B cell (primary cell): Measurements from ENCODE around the gene B3GLCT. TPM values are rescaled to one million over a fixed set of nuclear protein-coding genes. Genes with fewer than 3 reads are reported as not detected.

Source experiments
- ATAC-seq: fragments of 200-7000 bp; cut with Tn5 transposase; one replicate; pipeline ENCODE4 v1.10.0; 2021; ENCODE audit warnings: low read depth, mild to moderate bottlenecking, moderate number of reproducible peaks, moderate library complexity
- CTCF ChIA-PET: fragments of 350-600 bp; sonication (Branson Sonifier 250); formaldehyde crosslinking; loops from one replicate; lab custom pipeline; 2021; ENCODE audit warnings: antibody characterized with exemption, inconsistent platforms; lab: Charles Lee
- POLR2A ChIA-PET: fragments of 350-600 bp; sonication (Branson Sonifier 250); formaldehyde crosslinking; loops from one replicate; lab custom pipeline; 2021; ENCODE audit warnings: antibody characterized with exemption; lab: Charles Lee
- DNase-seq: peaks from one replicate; pipeline ENCODE4 v3.0.0; 2013
- H2AFZ ChIP-seq: 2 replicates; pipeline ENCODE4 v1.6.1; 2012; ENCODE audit warnings: mild to moderate bottlenecking, low read depth, low read length; ENCODE audit not compliant: insufficient read depth, poor library complexity, severe bottlenecking
- H3K27ac ChIP-seq, 2 donors: 1 replicate in 1 of 2; 2 replicates in 1 of 2; pipeline ENCODE4 v1.5.1; 2012 to 2013; ENCODE audit warnings: low read length in 2 of 2, mild to moderate bottlenecking in 2 of 2, moderate library complexity in 1 of 2
- H3K27me3 ChIP-seq, 4 experiments: fragments of 200-600 bp in 1 of 4; sonication (generic) in 1 of 4; replicated peaks in 1 of 4; 1 replicate in 2 of 4; 2 replicates in 2 of 4; pipeline versions ENCODE4 v1.6.1 to v1.7.0; 2013 to 2016; ENCODE audit warnings: low read length in 3 of 4, mild to moderate bottlenecking in 2 of 4, mixed read lengths in 1 of 4, moderate library complexity in 1 of 4; ENCODE audit not compliant: insufficient read depth in 4 of 4, control insufficient read depth in 3 of 4; ENCODE audit errors: control extremely low read depth in 1 of 4
- H3K36me3 ChIP-seq, 2 experiments: replicated peaks in 1 of 2; 1 replicate in 1 of 2; 2 replicates in 1 of 2; pipeline versions ENCODE4 v1.6.1 to v1.7.1; 2013; ENCODE audit warnings: low read length in 1 of 2; ENCODE audit not compliant: insufficient read depth in 2 of 2, control insufficient read depth in 1 of 2; ENCODE audit errors: control extremely low read depth in 1 of 2, extremely low read depth in 1 of 2
- H3K4me1 ChIP-seq, 2 donors: fragments of 200-600 bp in 1 of 2; sonication (generic) in 1 of 2; 1 replicate in 1 of 2; 2 replicates in 1 of 2; pipeline versions ENCODE4 v1.5.1 to v1.6.1; 2013 to 2017; ENCODE audit warnings: low read length in 2 of 2; ENCODE audit not compliant: control insufficient read depth in 2 of 2, insufficient read depth in 2 of 2
- H3K4me2 ChIP-seq: replicated peaks from 2 replicates; pipeline ENCODE3; 2012; ENCODE audit warnings: mild to moderate bottlenecking, low read depth, low read length; ENCODE audit not compliant: poor library complexity, severe bottlenecking
- H3K4me3 ChIP-seq, 5 experiments: fragments of 200-600 bp in 1 of 5; sonication (generic) in 1 of 5; 1 replicate in 3 of 5; 2 replicates in 2 of 5; pipeline versions ENCODE4 v1.5.1 to v1.7.0; 2011 to 2016; ENCODE audit warnings: low read length in 4 of 5, mild to moderate bottlenecking in 4 of 5, low read depth in 2 of 5, control low read depth in 1 of 5, moderate library complexity in 1 of 5; ENCODE audit not compliant: insufficient read depth in 1 of 5; ENCODE audit errors: control extremely low read depth in 1 of 5, extremely low read depth in 1 of 5
- H3K79me2 ChIP-seq: fragments of 200-600 bp; sonication (generic); one replicate; pipeline ENCODE4 v1.6.0; 2016; ENCODE audit warnings: low read length; ENCODE audit not compliant: control insufficient read depth, insufficient read depth
- H3K9ac ChIP-seq: fragments of 200-600 bp; sonication (generic); 2 replicates; pipeline ENCODE4 v1.6.1; 2017; ENCODE audit warnings: mild to moderate bottlenecking, low read length, moderate library complexity
- H3K9me3 ChIP-seq, 3 donors: one replicate each; pipeline versions ENCODE4 v1.6.1 to v1.7.1; 2013; ENCODE audit warnings: low read length in 2 of 3; ENCODE audit not compliant: control insufficient read depth in 2 of 3, insufficient read depth in 1 of 3; ENCODE audit errors: control extremely low read depth in 1 of 3
- H4K20me1 ChIP-seq: 2 replicates; pipeline ENCODE4 v1.6.0; 2012; ENCODE audit warnings: mild to moderate bottlenecking, low read length; ENCODE audit not compliant: insufficient read depth, control insufficient read depth, poor library complexity, severe bottlenecking
- H3K27ac Mint-ChIP-seq: one replicate; pipeline ENCODE4 v1.8.0; 2021; ENCODE audit warnings: mixed read lengths
- H3K27me3 Mint-ChIP-seq: one replicate; pipeline ENCODE4 v1.8.0; 2021; ENCODE audit warnings: mixed read lengths
- H3K4me1 Mint-ChIP-seq: one replicate; pipeline ENCODE4 v1.8.0; 2021; ENCODE audit warnings: mixed read lengths
- H3K4me3 Mint-ChIP-seq: one replicate; pipeline ENCODE4 v1.8.0; 2021; ENCODE audit warnings: mixed read lengths
- H3K9me3 Mint-ChIP-seq: one replicate; pipeline ENCODE4 v1.8.0; 2022; ENCODE audit warnings: mixed read lengths; ENCODE audit not compliant: insufficient read depth
- EZH2 ChIP-seq: IDR thresholded peaks from 2 replicates; pipeline ENCODE4 v1.6.1; 2012; ENCODE audit warnings: borderline replicate concordance, low read depth, mild to moderate bottlenecking, moderate library complexity, low read length; ENCODE audit not compliant: insufficient read depth, poor library complexity, severe bottlenecking
- WGBS: methylation state at CpG from one replicate; pipeline ENCODE4 v1.1.5; 2013; ENCODE audit warnings: missing lambda C conversion rate; ENCODE audit not compliant: insufficient coverage; 5-methylcytosine and 5-hydroxymethylcytosine counted together
- intact Hi-C: fragments of 100-400 bp; cut with micrococcal nuclease; formaldehyde crosslinking; loops from one replicate; pipeline ENCODE4 v1.10.0; 2022
- polyA plus RNA-seq: library from polyadenylated mRNA; depleted of rRNA; stranded (reverse); fragments of >200 nt; gene quantifications from 2 replicates; pipeline ENCODE4 v1.2.3, GENCODE V29; 2012
- total RNA-seq, 2 donors: library from RNA; stranded (reverse); fragments of 120-200 nt in 1 of 2; gene quantifications; 1 replicate in 1 of 2; 2 replicates in 1 of 2; pipeline versions ENCODE4 v1.2.3 to v1.2.4, GENCODE V29; 2013 to 2022
- TF ChIP-seq, protein P1 (sequence below): fragments of 200-600 bp; IDR thresholded peaks from one replicate; pipeline ENCODE4 v1.8.0; 2022; ENCODE audit warnings: antibody characterized with exemption, mild to moderate bottlenecking

The B3GLCT gene
- total and polyA plus RNA-seq, 2 donors (not counting 1 experiment from before 2014, with no cell fraction given): 1.4 to 6.2 TPM

DNA sequence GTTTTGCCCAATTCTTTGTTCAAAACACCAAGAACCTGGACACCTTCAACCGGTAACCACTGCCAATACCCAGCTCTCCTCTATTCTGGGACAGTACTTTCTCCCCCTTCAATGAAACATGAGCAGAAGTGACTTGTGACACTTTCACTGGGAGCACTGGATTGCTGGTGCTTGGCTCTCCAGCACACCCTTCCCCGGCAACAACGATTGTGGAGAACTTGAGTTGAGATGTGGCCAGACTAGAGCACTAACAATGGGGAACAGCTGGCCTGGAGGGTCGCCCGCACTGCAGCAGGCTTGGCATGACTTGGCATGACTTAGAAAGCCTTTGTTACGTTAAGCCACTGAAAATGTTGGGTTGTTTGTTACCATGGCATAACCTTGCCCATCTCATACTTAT, 7.5 kb upstream of the B3GLCT start:
- H3K36me3 ChIP-seq: no peaks in the 10 kb centered on the region
- WGBS: 98% methylated on average over 5 of the region's 6 CpGs
- ChIA-PET CTCF (no interaction called here), POLR2A (no interaction called here)
- DNase-seq (no peak), ATAC-seq (no peak)
- peaks cover 0 to 3% (median 0%) of the 10 kb centered on the region in 4 experiments for H3K27me3 ChIP-seq
- no peak overlapping the region for H3K4me2 ChIP-seq
- no peak overlapping the region for H3K4me3 Mint-ChIP-seq
- no peak overlapping the region for H3K27ac ChIP-seq
- no peaks in the 10 kb centered on the region for H3K4me1 ChIP-seq
- no peaks in the 10 kb centered on the region for H3K4me1 Mint-ChIP-seq
- no peak for TF ChIP-seq EZH2
- TF ChIP-seq, protein P1, sequence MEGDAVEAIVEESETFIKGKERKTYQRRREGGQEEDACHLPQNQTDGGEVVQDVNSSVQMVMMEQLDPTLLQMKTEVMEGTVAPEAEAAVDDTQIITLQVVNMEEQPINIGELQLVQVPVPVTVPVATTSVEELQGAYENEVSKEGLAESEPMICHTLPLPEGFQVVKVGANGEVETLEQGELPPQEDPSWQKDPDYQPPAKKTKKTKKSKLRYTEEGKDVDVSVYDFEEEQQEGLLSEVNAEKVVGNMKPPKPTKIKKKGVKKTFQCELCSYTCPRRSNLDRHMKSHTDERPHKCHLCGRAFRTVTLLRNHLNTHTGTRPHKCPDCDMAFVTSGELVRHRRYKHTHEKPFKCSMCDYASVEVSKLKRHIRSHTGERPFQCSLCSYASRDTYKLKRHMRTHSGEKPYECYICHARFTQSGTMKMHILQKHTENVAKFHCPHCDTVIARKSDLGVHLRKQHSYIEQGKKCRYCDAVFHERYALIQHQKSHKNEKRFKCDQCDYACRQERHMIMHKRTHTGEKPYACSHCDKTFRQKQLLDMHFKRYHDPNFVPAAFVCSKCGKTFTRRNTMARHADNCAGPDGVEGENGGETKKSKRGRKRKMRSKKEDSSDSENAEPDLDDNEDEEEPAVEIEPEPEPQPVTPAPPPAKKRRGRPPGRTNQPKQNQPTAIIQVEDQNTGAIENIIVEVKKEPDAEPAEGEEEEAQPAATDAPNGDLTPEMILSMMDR: no peak
- H4K20me1 ChIP-seq: no peaks in the 10 kb centered on the region
- no peaks in the 10 kb centered on the region for H3K79me2 ChIP-seq
- no peak overlapping the region for H3K4me3 ChIP-seq
- intact Hi-C loops: no loop called here
- H2AFZ ChIP-seq: no peak overlapping the region
- peaks cover 6% of the 10 kb centered on the region for H3K27me3 Mint-ChIP-seq
- H3K9me3 ChIP-seq: no peaks in the 10 kb centered on the region
- H3K9me3 Mint-ChIP-seq: no peaks in the 10 kb centered on the region
- H3K27ac Mint-ChIP-seq: no peak overlapping the region
- H3K9ac ChIP-seq: no peak overlapping the region

GRCh38 chr13:31195616-31196015, 4.2 kb upstream of the B3GLCT start:
- Mint-ChIP-seq H3K9me3 (no peaks in the 10 kb centered on the region), H3K27me3 (peaks cover 4% of the 10 kb centered on the region), H3K4me1 (peaks cover 4% of the 10 kb centered on the region), H3K27ac (no peak overlapping the region), H3K4me3 (no peak overlapping the region)
- WGBS: 100% methylated on average over 2 of the region's 4 CpGs
- H4K20me1 ChIP-seq: no peaks in the 10 kb centered on the region
- TF ChIP-seq, protein P1: no peak
- no peak for TF ChIP-seq EZH2
- H3K4me3 ChIP-seq: no peak overlapping the region
- intact Hi-C loops: no loop called here
- H3K27ac ChIP-seq: no peak overlapping the region
- H2AFZ ChIP-seq: no peak overlapping the region
- ChIA-PET CTCF (interaction anchor here (1.1 to 1.4 kb wide), 2 partner anchors 10 to 14 kb away, joined by 3 read pairs; no protein-coding TSS in a partner anchor), POLR2A (no interaction called here)
- ATAC-seq: no peak
- no peaks in the 10 kb centered on the region for H3K9me3 ChIP-seq
- no peak overlapping the region for H3K4me2 ChIP-seq
- no peaks in the 10 kb centered on the region for H3K27me3 ChIP-seq
- H3K79me2 ChIP-seq: no peaks in the 10 kb centered on the region
- peaks cover 3 to 7% of the 10 kb centered on the region in 2 donors for H3K4me1 ChIP-seq
- DNase-seq: no peak
- no peaks in the 10 kb centered on the region for H3K36me3 ChIP-seq
- H3K9ac ChIP-seq: no peak overlapping the region
